Kidney epithelial cell (primary cell): ENCODE data around the gene SORCS3. TPM values are rescaled to one million over a fixed set of nuclear protein-coding genes. Genes with fewer than 3 reads are reported as not detected.

ENCODE experiments used
- DNase-seq: peaks from one replicate; pipeline ENCODE4 v3.0.0-alpha.2; 2010; ENCODE audit warnings: low read depth
- H3K27me3 ChIP-seq: 2 replicates; pipeline ENCODE4 v1.6.0; 2011; ENCODE audit warnings: low read length; ENCODE audit not compliant: control insufficient read depth, insufficient read depth
- H3K36me3 ChIP-seq: 2 replicates; pipeline ENCODE4 v1.5.1; 2011; ENCODE audit warnings: low read length; ENCODE audit not compliant: control insufficient read depth, insufficient read depth
- H3K4me3 ChIP-seq: 2 replicates; pipeline ENCODE4 v1.5.1; 2011; ENCODE audit warnings: low read depth, mild to moderate bottlenecking, control low read depth, low read length
- CTCF ChIP-seq: IDR thresholded peaks from 2 replicates; pipeline ENCODE4 v1.5.1; 2011; ENCODE audit warnings: mild to moderate bottlenecking, moderate library complexity, low read length, control low read depth, inconsistent platforms; ENCODE audit not compliant: insufficient read depth, poor library complexity, severe bottlenecking
- total RNA-seq: library from RNA; depleted of rRNA; stranded (reverse); fragments of >200 nt; gene quantifications from 2 replicates; pipeline ENCODE4 v1.2.3, GENCODE V29; 2015

Gene SORCS3
- total RNA-seq, 1 donor from 2014 or later = 0.96 TPM

- no peak for DNase-seq
- Histone ChIP-seq H3K36me3 (no peaks in the 10 kb centered on the region), H3K4me3 (no peak overlapping the region), H3K27me3 (no peaks in the 10 kb centered on the region)
- no peak for TF ChIP-seq CTCF
Observed at GRCh38 chr10:104630731-104631130, 10.4 kb upstream of the SORCS3 start.

GRCh38 chr10:104631946-104632345, 9.1 kb upstream of the SORCS3 start:
- DNase-seq = no peak
- no peaks in the 10 kb centered on the region for H3K36me3 ChIP-seq
- H3K27me3 ChIP-seq = no peaks in the 10 kb centered on the region
- TF ChIP-seq CTCF = no peak
- no peak overlapping the region for H3K4me3 ChIP-seq

GRCh38 chr10:104638861-104639589, 2.1 kb upstream of the SORCS3 start:
- Histone ChIP-seq H3K36me3 (no peaks in the 10 kb centered on the region), H3K4me3 (peak overlapping the region; percentile 28), H3K27me3 (peaks cover 16% of the 10 kb centered on the region)
- no peak for DNase-seq
- peak; percentile 72 for TF ChIP-seq CTCF

GRCh38 chr10:104639590-104640338, 1.3 kb upstream of the SORCS3 start:
- peaks cover 16% of the 10 kb centered on the region for H3K27me3 ChIP-seq
- no peak for TF ChIP-seq CTCF
- H3K36me3 ChIP-seq = no peaks in the 10 kb centered on the region
- no peak for DNase-seq
- H3K4me3 ChIP-seq = peak overlapping the region; percentile 48

GRCh38 chr10:104640339-104641186, 527 bp upstream of the SORCS3 start:
- H3K4me3 ChIP-seq = peak overlapping the region; percentile 48
- no peak for TF ChIP-seq CTCF
- DNase-seq = no peak
- H3K36me3 ChIP-seq = no peaks in the 10 kb centered on the region
- H3K27me3 ChIP-seq = peaks cover 16% of the 10 kb centered on the region
